KOPT-K1 (cell line): ENCODE results near the gene GPX1.
"Not testable (repeated sequence)": the region's sequence is repeated elsewhere in the genome, so short reads cannot be mapped to it uniquely, and the experiment has no call there.

ENCODE experiments used
- H3K27ac ChIP-seq: fragments of 200-600 bp; sonication (generic); 2 replicates; pipeline ENCODE4 v1.5.1; 2016; ENCODE audit warnings: antibody characterized with exemption, mild to moderate bottlenecking, low read depth, low read length; ENCODE audit not compliant: poor library complexity, severe bottlenecking
- H3K36me3 ChIP-seq: fragments of 200-600 bp; sonication (generic); 2 replicates; pipeline ENCODE4 v1.5.1; 2017; ENCODE audit warnings: antibody characterized with exemption, mild to moderate bottlenecking, low read length, moderate library complexity; ENCODE audit not compliant: insufficient read depth
- H3K9me3 ChIP-seq: fragments of 200-600 bp; sonication (generic); 2 replicates; pipeline ENCODE4 v1.5.1; 2017; ENCODE audit warnings: antibody characterized with exemption, low read length, mild to moderate bottlenecking; ENCODE audit not compliant: insufficient read depth, poor library complexity, severe bottlenecking

The GPX1 gene

GRCh38 chr3:49343163-49343562, 15.0 kb downstream of the GPX1 start:
- H3K27ac ChIP-seq = no peak overlapping the region
- H3K36me3 ChIP-seq = no peaks in the 10 kb centered on the region
- no peaks in the 10 kb centered on the region for H3K9me3 ChIP-seq

DNA sequence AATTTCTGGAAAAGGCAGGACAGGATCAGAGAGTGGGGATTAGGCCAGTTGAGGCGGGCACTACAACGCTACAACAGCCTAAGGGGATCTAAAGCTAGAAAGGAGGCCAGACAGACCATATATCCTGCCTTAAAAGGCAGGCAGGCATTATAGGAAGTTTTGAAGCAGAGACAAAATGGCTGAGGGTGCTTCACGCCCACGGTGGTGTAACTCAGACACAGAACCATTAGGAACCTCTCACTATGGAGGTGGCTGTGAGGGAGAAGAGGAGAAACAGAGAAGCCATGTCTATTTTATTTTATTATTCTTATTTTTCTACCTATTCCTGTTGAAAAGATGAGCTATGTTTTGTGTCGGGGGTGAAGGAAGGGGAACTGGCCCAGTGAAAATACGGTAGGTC, 16.2 kb downstream of the GPX1 start:
- Histone ChIP-seq H3K27ac (peak overlapping the region; percentile 37), H3K9me3 (no peaks in the 10 kb centered on the region), H3K36me3 (peaks cover 4% of the 10 kb centered on the region)

GRCh38 chr3:49339941-49340800, 18.0 kb downstream of the GPX1 start, which contains the start of gene USP4:
TSS of gene USP4 (minus strand) at chr3:49340053. CDS start at chr3:49340024, 29 bp downstream.
- Histone ChIP-seq H3K36me3 (peaks cover 17% of the 10 kb centered on the region), H3K9me3 (no peaks in the 10 kb centered on the region), H3K27ac (peak within 1 kb of the TSS; percentile 96)

DNA sequence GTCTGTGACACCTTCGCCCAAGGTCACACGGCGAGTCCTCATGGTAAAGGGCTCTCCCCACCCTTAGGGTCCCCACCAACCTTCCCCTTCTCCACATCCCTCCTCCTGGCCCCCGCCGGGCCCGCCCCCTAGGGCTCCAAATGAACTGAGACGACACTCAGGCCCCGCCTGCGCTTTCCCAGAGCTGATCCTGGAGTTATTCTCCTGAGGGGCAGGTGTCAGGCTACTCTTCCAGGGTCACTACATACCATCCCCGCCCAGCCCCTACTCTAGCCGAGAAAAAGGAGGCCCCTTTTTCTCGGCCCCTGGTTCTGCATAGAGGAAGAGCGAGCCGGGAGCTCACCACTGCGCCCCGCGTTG, 18.6 kb downstream of the GPX1 start:
- no peaks in the 10 kb centered on the region for H3K9me3 ChIP-seq
- H3K36me3 ChIP-seq = peaks cover 24% of the 10 kb centered on the region
- H3K27ac ChIP-seq = peak overlapping the region; percentile 96

- Histone ChIP-seq H3K27ac (no peak overlapping the region), H3K9me3 (no peaks in the 10 kb centered on the region), H3K36me3 (peaks cover 78% of the 10 kb centered on the region)
Measured at GRCh38 chr3:49333916-49334633, 24.1 kb downstream of the GPX1 start.

DNA sequence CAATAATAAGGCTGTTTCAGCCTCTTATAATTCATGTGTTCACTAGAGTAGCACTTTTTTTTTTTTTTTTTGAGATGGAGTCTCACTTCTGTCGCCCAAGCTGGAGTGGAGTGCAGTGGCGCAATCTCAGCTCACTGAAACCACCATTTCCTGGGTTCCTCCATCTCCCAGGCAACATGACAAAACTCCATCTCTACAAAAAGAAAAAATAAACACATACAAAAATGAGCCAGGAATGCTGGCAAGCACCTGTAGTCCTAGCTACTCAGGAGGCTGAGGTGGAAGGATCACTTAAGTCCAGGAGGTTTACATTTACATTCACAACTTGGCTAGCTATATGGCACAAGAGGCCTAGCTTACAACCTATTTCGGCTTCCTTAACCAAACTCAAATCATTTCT, 25.1 kb downstream of the GPX1 start:
- Histone ChIP-seq H3K9me3 (no peaks in the 10 kb centered on the region), H3K27ac (no peak overlapping the region), H3K36me3 (peaks cover 86% of the 10 kb centered on the region)

DNA sequence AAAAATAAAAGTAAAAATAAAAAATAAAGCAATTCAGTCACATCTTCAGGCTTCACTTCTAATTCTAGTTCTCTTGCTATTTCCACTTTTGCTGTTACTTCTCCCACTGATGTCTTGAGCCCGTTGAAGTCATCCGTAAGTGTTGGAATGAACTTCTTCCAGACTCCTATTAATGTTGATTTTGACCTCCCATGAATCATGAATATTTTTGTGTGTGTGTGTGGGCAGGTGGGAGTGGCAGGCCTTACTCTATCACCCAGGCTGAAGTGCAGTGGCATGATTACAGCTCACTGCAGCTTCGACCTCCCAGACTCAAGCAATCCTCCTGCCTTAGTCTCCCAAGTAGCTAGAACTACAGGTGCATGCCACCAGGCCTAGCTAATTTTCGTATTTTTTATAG, 29.0 kb downstream of the GPX1 start:
- no peaks in the 10 kb centered on the region for H3K9me3 ChIP-seq
- peaks cover 97% of the 10 kb centered on the region for H3K36me3 ChIP-seq
- H3K27ac ChIP-seq = no peak overlapping the region

DNA sequence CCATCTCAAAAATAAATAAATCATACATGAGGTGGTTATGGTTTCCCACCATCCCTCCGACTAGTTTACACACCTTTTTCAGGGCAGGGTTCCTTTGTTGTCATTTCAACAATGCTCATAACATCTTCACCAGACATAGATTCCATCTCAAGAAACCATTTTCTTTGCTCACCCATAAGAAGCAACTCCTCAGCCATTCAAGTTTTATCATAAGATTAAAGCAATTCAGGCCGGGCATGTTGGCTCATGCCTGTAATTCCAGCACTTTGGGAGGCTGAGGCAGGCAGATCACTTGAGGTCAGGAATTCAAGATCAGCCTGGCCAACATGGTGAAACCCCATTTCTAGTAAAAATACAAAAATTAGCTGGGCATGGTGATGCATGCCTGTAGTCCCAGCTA, 29.8 kb downstream of the GPX1 start:
- H3K9me3 ChIP-seq, H3K27ac ChIP-seq: not testable (repeated sequence)
- H3K36me3 ChIP-seq = peaks cover 97% of the 10 kb centered on the region

DNA sequence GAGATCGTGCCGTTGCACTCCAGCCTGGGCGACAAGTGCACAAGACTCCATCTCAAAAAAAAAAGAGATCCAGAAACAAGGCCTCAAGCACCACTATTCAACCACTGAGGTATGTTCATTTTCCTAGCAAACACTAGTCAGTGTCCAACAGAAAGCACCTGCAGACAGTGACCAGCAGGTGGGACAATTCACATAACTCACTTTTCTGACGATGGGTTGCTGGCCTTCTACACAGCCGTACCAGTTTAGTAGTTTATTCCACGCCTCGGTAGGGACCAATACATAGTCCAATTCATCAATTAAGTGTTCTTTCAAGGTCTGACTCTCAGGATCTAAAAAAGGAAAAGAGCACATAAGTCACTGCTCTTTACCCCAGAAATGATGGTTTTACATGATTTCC, 30.7 kb downstream of the GPX1 start:
- Histone ChIP-seq H3K36me3 (peaks cover 97% of the 10 kb centered on the region), H3K9me3 (no peaks in the 10 kb centered on the region), H3K27ac (no peak overlapping the region)

DNA sequence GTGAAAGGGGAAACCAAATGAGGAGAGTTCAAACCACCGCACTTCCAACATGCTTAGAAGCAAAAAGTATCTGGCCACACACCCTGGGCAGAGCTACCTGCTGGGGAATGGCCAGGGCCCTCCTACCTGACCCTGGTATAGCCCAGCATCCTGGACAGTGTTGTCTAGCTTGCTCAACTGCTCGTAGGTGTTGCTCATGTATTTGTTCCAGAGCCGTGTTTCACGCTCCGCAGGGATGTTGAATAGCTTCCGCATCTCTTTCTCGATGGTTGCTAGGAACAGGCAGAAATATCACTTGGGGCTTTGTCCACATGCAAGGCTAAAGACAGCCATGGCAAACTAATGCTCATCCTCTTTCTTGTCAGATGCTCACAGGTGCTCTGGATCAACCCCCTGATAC, 33.4 kb downstream of the GPX1 start:
- no peaks in the 10 kb centered on the region for H3K9me3 ChIP-seq
- H3K36me3 ChIP-seq = peaks cover 98% of the 10 kb centered on the region
- no peak overlapping the region for H3K27ac ChIP-seq

GRCh38 chr3:49316696-49317457, 41.3 kb downstream of the GPX1 start:
- H3K27ac ChIP-seq = no peak overlapping the region
- no peaks in the 10 kb centered on the region for H3K9me3 ChIP-seq
- peaks cover 98% of the 10 kb centered on the region for H3K36me3 ChIP-seq

DNA sequence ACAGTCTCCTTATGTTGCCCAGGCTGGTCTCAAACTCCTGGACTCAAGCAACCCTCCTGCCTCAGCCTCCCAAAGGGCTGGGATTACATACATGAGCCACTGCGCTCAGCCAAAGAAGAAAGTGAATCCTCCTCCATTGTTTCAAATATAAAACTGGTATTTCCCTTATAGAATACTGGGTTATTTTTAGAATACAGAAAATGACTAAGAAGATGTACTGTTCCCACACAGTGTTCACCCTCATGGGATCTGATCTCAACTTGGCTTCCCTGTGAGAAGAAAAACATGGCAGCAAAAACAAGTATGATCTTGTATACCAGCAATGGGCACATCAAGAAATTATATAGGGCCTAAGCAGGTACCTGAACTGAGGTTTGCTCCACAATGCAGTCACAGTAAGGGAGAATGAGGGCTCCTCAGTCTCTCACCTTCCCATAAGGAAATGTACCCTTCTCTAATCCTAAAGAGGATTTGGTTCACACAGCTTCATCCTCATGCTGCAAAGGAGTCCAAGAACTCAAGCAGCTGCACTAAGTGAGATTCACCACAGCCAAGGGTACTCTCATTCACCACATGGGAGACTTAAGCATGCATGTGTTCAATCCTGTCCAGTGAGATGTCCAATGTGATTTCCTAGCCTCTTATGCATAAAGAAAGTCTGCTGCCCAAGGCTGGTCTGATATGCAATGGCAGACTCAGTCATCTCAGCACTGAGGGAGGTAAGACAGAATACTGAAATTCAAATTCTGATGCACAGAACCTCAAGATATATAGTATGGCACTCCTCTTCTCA, 44.1 kb downstream of the GPX1 start:
- Histone ChIP-seq H3K9me3 (no peaks in the 10 kb centered on the region), H3K27ac (no peak overlapping the region), H3K36me3 (peaks cover 95% of the 10 kb centered on the region)

GRCh38 chr3:49311283-49311682, 46.9 kb downstream of the GPX1 start:
- no peak overlapping the region for H3K27ac ChIP-seq
- no peaks in the 10 kb centered on the region for H3K9me3 ChIP-seq
- peaks cover 94% of the 10 kb centered on the region for H3K36me3 ChIP-seq

GRCh38 chr3:49310677-49311076, 47.5 kb downstream of the GPX1 start:
- H3K9me3 ChIP-seq = no peaks in the 10 kb centered on the region
- H3K36me3 ChIP-seq = peaks cover 94% of the 10 kb centered on the region
- H3K27ac ChIP-seq = no peak overlapping the region
